Peyer's patch (tissue), 4 donors: ENCODE results near the gene VPS35L.

ENCODE experiments used
- POLR2A ChIP-seq, 2 donors: fragments of 450-650 bp; IDR thresholded peaks; one replicate each; pipeline ENCODE4 v1.5.1; 2017; ENCODE audit warnings: antibody characterized with exemption in 2 of 2, mild to moderate bottlenecking in 2 of 2, moderate library complexity in 2 of 2
- TF ChIP-seq, protein P1 (sequence below), 6 experiments: fragments of 450-650 bp in 4 of 6; fragments of 200-600 bp in 2 of 6; sonication (generic) in 1 of 6; IDR thresholded peaks; one replicate each; pipeline ENCODE4 v1.5.1; 2017 to 2019; ENCODE audit warnings: antibody characterized with exemption in 6 of 6, mild to moderate bottlenecking in 3 of 6, moderate library complexity in 1 of 6

DNA sequence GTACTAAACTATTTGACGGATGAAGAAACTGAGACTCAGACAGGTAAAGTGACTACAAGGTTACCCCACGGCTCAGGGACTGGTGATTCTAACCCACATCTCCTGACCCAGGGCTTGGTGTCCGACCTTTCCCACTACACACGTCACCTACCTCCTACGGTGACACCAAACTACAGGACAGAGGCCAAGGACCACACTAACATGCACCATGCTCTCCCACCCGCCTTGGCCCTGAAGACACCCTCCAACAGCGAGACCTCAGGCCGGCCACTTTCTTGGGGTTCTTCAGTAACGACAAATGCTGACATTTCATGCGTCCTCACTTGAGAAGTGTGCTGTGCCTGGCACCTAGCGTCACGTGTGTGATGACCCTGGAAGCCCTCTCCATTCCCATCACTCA, 156.1 kb downstream of the VPS35L start:
- TF ChIP-seq, protein P1, sequence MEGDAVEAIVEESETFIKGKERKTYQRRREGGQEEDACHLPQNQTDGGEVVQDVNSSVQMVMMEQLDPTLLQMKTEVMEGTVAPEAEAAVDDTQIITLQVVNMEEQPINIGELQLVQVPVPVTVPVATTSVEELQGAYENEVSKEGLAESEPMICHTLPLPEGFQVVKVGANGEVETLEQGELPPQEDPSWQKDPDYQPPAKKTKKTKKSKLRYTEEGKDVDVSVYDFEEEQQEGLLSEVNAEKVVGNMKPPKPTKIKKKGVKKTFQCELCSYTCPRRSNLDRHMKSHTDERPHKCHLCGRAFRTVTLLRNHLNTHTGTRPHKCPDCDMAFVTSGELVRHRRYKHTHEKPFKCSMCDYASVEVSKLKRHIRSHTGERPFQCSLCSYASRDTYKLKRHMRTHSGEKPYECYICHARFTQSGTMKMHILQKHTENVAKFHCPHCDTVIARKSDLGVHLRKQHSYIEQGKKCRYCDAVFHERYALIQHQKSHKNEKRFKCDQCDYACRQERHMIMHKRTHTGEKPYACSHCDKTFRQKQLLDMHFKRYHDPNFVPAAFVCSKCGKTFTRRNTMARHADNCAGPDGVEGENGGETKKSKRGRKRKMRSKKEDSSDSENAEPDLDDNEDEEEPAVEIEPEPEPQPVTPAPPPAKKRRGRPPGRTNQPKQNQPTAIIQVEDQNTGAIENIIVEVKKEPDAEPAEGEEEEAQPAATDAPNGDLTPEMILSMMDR (IDR thresholded peaks at IDR 0.05), result no peak
- no peak for TF ChIP-seq POLR2A (IDR thresholded peaks at IDR 0.05)
